GM21528 (cell line): ENCODE measurements around the gene PDCD2L.
A peak's percentile ranks its signal among the peaks of the same experiment; 100 is the strongest.
"Not testable (repeated sequence)": the region's sequence is repeated elsewhere in the genome, so short reads cannot be mapped to it uniquely, and the experiment has no call there.

Experiments used
- ATAC-seq: cut with Tn5 transposase; IDR thresholded peaks from one replicate; pipeline ENCODE4 v1.9.1; 2021; ENCODE audit warnings: mild to moderate bottlenecking, moderate library complexity; ENCODE audit not compliant: unreplicated experiment, low FRiP score

PDCD2L gene, protein sequence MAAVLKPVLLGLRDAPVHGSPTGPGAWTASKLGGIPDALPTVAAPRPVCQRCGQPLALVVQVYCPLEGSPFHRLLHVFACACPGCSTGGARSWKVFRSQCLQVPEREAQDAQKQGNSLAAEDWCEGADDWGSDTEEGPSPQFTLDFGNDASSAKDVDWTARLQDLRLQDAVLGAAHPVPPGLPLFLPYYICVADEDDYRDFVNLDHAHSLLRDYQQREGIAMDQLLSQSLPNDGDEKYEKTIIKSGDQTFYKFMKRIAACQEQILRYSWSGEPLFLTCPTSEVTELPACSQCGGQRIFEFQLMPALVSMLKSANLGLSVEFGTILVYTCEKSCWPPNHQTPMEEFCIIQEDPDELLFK

DNA sequence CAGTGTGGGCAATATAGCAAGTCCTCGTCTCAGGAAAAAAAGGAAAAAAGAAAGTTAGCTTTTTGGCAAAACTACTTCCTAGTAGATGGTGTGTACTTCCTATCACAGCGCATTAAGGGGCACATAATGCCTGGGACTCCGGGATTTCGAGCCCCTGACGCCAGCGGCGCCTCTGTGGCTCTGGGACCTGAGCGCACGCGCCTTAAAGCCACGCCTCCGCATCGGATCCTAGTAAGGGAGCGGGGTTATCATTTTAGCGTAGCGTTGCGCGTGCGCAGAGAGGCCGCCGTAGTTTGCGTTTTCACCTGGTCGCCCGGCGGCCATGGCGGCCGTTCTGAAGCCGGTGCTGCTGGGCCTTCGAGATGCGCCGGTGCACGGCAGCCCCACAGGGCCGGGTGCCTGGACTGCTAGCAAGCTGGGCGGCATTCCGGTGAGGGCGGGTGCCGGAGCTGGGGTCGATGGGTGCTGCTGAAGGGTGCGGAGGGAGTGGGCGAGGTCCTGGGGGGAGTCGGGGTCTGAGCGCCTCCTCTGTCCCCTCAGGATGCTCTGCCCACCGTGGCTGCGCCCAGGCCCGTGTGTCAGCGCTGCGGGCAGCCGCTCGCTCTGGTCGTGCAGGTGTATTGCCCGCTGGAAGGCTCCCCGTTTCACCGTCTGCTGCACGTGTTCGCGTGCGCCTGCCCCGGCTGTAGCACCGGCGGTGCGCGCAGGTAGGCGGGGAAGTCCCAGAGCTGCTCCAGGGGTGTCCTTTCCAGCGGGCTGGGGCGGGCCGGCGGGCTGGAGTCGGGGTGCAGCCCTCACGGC lies at the start of gene PDCD2L:
PDCD2L (plus strand) TSS at position 291 of the 801 bp plus-strand sequence; CDS start at position 323, 32 bp downstream.
- ATAC-seq = peak; percentile 67

DNA sequence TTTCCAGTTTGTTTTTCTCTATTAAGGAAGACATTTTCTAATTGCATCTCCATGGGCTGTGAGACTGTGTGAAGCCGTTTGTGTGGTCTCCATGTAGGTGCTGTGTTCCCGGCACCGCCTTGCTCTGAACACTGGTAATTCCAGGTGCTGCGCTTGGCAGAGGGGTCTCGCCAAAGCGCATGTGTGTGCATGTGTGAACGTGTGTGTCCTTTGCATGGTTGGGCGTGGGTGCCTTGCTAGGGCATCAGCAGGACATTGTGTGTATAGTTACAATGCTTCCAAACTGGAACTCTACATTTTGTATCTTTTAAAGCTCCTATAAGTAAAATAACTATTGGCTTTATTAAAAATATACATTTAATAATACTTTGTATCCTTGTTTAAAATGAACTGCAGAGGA lies 49.0 kb upstream of the PDCD2L start:
- no peak for ATAC-seq

DNA sequence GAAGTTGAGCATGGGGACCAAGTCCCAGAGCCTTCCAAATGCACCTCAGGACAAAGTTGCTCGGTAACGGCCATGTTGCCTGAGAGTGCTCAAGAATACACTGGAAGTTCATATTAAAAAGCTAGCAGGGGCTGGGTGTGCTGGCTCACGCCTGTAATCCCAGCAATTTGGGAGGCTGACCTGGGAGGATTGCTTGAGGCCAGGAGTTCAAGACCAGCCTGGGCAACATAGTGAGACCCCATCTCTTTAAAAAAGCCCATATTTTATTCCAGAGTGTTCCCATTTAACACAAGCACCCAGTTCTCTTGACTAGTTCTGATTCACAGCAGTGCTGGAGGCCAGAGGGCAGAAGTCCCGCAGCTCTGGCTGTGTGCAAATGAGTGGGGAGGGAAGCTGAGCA lies 47.3 kb upstream of the PDCD2L start:
- ATAC-seq = no peak

DNA sequence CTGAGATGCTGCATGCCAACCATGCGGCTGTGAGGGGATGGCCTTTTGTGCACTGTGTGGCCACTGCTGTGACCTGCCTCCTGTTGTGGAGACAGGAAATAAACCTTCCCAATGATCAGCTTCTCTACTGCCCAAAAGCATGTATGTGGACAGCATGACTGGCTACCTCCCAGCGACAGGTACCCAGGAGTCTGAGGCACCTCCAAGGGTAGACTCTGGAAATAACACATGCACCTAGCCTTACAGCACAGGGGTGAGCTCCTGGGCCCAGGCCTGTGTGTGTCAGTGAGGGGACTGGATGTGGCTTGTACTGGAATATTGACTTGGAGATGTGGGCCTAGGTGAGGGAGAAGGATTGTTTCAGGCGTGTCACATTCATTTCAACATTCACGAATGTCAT lies 46.8 kb upstream of the PDCD2L start:
- ATAC-seq = no peak

DNA sequence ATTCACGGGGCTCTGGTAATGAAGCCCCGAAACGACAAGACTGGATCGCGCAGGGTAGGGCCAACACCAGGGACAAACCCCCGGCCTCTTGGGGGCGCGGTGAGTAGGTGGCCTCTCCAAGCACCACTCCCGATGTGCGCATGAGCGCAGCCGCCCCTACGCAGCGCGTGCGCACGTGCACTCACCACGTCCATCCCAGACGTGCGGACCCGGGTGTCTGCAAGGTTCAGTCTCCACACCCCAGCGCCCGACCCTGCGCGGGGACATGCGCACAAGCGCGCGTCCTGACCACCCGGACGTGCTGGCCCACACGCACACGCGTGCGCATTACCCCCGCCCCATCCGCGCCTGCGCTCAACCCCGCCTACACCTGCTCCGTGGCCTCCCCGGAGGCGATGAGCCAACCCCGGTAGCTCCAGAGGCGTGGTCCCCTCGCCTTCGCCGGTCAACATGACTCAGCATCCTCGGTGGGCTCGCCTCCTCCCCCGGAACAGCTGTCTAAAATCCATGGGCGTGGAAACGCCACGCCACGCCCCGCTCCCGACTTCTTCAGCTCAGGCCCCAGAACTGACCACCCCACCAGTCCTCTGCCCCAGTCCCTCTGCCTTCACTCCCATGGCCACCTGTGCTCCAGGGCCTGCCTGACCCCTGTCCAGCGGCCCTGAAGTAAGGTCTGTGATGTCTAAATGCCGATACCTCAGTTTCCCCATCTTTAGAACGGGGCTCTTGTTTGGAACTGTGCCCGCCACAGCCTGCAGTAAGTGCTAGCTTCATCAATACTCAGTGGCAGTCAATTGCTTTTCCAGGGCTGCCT lies 44.9 kb upstream of the PDCD2L start:
- peak; percentile 83 for ATAC-seq

DNA sequence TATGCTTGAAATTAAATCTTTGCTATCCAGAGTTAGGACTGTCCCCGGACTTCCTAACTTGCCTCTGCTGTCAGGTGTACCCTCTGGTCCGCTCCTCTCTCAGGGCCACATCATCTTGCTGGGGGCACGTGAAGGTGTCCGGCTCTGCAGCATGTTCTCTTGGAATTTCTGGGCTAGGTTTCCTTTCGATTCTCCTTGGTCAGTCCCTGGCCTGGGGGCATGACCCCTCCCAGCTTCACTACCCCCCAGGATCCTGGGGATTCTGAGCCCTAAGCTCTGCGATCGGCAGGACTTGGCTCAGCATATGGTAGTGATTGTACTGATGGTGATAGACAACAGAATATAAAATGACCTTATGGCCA lies 44.3 kb upstream of the PDCD2L start:
- ATAC-seq = peak; percentile 6

DNA sequence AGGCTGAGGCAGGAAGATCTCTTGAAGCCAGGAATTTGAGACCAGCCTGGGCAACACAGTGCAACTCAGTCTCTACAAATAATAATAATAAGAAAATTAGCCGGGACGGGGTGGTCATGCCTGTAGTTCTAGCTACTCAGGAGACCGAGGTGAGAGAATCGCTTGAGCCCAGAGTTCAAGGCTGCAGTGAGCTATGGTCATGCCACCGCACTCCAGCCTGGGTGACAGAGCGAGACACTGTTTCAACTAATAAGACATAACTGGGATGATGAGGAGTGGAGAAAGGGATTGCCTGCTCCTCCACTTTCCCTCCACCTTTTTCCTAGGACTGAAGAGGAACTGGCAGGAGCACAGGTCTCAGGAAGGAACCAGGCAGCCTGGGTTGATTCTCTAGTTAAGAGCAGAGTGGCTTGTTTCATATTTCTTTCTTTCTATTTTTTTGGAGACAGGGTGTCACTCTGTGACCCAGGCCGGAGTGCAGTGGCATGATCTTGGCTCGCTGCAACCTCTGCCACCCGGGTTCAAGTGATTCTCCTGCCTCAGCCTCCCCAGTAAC lies 43.8 kb upstream of the PDCD2L start:
- ATAC-seq = no peak

DNA sequence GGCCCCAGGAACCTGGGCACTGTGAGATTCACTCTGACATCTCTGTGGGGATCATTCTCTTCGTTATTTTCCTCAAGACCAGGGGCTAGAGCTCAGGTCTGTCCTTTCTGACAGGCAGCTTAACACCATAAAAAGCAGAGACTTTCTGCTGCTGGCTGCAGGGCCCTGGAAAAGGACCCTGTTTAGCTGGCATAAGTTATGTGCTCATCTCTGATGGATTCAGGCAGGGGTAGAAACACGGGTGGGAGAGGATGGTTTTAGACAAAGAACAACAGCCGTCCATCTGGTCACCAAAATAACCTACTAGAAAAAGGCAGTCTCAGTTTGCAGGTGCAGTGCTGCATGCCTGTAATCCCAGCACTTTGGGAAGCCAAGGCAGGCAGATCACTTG lies 41.5 kb upstream of the PDCD2L start:
- no peak for ATAC-seq

DNA sequence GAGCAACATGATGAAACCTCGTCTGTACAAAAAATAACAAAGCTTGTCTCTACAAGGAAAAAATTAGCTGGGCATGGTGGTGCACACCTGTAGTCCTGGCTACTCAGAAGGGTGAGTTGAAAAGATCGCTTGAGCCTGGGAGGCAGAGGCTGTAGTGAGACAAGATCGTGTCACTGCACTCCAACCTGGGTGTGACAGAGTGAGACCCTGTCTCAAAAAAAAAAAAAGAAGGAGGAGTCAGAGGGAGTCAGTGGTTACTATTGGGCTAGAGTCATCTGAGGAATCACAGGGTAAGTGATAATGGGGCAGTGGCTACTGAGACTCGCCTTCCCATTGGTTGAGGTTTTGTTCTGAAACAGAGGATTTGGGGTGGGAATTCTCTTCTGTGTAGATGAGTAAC lies 41.1 kb upstream of the PDCD2L start:
- no peak for ATAC-seq

DNA sequence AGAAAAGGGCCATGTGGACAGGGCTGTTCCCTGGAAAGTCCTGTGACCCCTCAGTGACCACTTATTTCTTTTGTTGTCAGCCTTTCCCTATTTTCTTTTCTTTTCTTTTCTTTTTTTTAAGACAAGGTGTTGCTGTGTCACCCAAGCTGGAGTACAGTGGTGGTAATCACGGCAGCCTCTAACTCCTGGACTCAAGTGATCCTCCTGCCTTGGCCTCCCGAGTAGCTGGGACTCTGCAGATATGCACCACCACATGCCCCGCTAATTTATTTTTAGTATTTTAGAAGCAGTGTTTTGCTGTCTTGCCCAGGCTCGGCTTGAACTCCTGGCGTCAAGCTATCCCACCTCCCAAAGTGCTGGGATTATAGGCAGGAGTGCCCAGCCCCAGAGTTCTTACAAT lies 40.3 kb upstream of the PDCD2L start:
- no peak for ATAC-seq

DNA sequence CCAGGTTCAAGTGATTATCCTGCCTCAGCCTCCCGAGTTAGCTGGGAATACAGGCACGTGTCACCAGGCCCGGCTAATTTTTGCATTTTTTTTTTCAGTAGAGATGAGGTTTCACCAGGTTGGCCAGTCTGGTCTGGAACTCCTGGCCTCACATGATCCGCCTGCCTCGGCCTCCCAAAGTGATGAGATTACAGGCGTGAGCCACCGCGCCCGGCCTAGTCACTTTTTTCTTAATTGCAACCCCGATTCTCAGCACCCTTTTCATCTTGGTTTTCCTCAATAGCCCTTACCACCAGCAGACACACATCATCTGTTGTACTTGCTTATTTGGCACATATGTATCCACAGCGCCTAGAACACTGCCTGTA lies 39.8 kb upstream of the PDCD2L start:
- no peak for ATAC-seq

DNA sequence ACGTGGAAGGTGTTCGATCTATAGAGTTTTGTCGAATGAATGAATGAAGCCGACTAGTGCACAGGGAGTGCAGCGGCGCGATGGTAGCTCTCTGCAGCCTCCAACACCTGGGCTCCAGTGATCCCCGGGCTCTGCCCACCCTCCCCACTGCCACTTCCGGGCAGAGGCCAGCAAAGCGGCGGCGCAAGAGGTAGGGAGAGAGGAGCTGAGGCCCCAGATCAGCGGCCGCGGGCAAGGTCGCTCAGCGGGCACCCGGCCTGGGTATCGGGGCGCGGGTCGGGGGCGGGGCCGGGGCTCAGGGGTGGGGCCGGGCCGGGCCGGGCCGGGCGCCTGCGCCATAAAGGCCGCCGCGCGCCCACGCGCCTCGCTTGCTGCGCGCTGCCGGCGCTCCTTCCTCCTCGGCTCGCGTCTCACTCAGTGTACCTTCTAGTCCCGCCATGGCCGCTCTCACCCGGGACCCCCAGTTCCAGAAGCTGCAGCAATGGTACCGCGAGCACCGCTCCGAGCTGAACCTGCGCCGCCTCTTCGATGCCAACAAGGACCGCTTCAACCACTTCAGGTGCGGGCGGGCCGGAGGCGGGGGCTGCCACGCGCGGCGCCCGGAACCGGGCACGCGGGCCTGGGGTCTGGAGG lies 39.3 kb upstream of the PDCD2L start, which contains the start of gene GPI:
GPI (plus strand) TSS at position 367 of the 633 bp plus-strand sequence; CDS start at position 438, 71 bp downstream.
- ATAC-seq = peak; percentile 56

DNA sequence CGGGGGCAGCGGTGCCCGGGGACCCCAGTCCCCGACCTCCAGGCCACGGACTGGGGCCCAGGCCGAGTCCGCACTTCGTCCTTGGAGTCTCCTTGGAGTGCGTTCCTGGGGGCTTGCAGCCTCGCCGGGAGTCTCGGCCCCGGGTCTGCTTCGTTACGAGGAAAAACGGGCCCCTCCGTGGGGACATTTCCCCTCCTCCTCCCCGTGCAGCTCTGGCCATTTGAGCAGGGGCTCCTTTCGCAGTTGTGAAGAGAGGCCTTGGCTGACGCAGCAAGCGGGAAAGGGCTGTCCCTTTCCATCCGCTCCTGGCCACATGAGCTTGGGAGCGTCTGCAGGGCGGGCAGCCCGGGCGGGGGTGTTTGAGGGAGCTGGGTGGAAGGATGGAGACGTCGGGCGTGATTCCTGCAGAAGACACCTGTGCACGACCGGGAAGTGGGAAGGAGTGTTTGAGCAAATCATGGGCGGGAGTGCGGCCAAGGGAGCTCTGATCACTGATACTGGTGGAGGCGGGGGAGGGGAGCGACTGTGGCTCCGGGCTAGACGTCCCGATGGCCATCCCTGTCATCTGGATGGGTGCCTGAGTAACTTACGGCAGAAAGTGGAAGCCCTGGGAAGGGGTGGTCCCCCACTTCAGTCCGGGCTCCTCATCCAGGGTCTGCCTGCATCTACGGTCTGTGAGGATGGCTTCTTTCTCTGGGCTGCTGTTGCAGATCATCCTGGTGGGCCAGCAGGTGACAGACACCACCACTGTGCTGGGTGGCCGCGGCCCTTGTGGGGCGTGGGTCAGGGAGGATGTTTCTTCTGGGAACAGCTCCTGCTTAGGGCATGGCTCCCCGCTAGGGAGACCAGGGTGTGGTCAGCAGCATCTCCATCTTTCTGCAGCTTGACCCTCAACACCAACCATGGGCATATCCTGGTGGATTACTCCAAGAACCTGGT lies 38.5 kb upstream of the PDCD2L start:
- no peak for ATAC-seq

DNA sequence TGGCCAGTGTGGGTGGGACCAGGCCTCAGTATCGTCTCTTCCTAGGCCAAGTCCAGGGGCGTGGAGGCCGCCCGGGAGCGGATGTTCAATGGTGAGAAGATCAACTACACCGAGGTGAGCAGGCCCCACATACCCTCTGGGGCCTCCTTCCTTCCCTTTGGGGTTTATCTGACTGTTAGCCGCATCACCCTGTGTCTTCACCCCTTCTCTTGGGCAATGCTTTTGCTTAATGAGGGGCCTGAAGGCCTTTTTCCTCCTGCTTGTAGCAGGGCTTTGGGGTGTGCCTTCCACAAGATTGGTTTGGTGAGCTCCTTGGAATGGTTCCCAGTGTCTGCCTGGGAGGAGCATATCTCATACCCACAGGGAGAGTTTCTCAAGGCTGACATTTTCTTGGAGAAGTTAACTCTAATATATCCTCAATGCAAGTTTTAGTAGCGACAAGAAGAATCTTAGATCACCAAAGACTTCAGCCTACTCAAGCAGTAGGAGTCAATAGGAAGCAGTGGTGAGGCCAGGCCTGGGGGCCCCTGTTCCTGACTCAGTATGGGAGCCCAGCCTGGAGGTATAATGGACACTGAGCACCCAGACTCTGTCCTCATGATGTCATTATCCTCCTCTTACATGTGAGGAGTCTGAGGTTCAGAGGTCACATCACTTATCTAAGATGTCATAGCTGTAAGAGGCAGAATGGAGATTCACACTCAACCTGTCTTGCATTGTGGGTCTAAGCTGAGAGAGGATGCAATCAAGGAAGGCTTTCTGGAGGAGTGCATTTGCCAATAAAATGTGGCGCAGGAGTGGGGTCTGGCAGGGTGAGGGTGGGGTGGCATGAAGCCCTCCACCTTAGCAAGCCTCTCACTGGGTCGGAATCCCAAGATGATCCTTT lies 37.2 kb upstream of the PDCD2L start:
- ATAC-seq = no peak

DNA sequence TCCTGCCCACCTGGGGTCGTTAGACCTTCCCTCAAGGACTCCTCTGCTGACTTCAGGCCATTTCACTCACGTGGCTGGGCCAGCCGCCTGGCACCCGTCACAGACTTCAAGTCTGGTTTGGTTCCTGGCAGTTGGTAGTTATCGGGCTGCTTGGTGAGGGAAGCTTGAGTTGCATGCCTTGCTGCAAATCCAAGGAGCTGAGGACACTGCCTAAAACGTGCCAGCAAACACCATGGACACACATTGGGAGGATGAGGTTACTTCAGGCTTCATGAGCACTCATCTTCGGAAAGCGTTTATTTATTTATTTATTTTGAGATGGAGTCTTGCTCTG lies 36.6 kb upstream of the PDCD2L start:
- ATAC-seq = no peak

DNA sequence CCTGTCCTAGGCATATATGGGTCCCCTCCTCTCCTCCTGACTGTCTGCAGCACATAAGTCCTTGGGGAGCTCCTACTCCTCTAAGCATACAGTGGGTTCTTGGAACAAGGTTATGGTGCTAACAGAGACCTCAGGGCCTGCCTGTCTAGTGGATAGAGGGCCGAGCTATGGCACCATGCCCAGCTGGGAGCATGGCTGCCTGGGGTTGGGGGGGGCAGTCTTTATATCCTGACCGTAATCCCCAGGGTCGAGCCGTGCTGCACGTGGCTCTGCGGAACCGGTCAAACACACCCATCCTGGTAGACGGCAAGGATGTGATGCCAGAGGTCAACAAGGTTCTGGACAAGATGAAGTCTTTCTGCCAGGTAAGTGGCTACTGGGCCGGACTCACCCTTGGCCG lies 35.9 kb upstream of the PDCD2L start:
- ATAC-seq = no peak

DNA sequence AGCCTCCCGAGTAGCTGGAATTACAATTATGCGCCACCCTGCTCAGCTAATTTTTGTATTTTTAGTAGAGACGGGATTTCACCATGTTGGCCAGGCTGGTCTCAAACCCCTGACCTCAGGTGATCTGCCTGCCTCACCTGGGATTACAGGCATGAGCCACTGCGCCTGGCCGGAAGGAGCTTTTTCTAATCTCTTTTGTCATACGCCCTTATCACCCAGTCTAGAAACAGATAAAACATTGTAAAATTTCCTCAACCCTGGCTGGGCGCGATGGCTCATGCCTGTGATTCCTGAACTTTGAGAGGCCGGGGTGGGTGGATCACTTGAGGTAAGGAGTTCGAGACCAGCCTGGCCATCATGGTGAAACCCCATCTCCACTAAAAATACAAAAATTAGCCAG lies 35.0 kb upstream of the PDCD2L start:
- not testable (repeated sequence) for ATAC-seq

DNA sequence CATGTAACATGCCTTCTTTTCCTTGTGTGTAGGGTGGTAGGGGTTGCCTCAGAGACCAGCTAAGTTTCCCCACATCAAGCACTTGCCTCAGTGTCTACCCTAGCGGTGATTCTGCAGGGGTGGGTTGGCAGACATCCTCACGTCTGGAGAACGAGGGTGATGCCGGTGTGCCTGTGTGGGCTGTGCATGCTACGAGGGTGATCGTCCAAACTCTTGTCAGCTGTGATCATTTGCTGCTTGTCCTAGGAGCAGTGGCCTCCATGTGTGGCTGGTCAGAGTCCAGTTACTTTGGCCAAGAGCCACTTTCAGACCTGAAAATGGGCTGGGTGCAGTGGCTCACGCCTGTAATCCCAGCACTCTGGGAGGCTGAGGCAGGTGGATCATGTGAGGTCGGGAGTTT lies 34.1 kb upstream of the PDCD2L start:
- no peak for ATAC-seq
